Measurements from ENCODE around the gene MIEF2.

DNA sequence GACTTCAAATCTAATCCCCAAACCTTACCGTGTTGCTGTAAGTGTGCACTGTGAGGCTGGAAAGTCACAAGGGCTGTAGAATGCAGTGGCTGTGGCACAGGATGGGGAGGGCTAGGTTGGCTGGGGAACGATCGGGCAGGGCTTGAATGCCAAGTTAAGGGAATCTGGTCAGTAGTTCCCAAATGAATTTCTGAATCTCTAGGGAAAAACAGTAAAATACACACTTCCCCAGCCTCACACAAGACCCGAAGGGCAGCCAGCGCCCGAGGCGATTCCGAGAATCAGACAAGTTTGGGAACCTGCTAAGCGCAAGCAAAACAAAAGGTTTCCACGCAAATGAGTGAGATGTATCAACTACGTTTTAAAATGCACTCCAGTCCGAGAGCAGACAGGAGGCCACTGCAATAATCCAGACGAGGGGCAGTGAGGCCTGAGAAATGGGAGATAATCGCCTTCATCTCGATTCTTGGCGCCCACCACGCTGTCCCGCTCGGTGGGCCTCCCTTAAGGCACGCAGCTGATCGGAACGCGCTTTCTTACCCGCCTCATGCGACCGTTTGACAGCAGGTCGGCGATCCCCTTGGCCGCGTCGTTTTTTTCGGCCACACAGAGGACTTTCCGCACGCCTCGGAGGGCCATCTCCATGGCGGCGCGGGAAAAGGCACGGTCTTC is 53.7 kb downstream of the MIEF2 start:
- no peak for TF ChIP-seq EZH2 (IDR thresholded peaks at IDR 0.05; ENCODE audit: insufficient read depth, poor library complexity, severe bottlenecking)
- no peak for TF ChIP-seq EZH2phosphoT487 (IDR thresholded peaks at IDR 0.05; ENCODE audit: insufficient read depth, low read depth)

Measured in GM23248 (cell line).